H1 (cell line): ENCODE results near the gene SLITRK3.

Source experiments
- MAFK ChIP-seq: IDR thresholded peaks from 2 replicates; pipeline ENCODE4 v1.6.1; 2012; ENCODE audit warnings: low read depth, mild to moderate bottlenecking, improper control_type of control experiment, low read length
- RFX5 ChIP-seq: IDR thresholded peaks from 2 replicates; pipeline ENCODE4 v1.6.1; 2011; ENCODE audit warnings: low read depth, low read length, improper control_type of control experiment, borderline replicate concordance
- SAP30 ChIP-seq: fragments of 300-600 bp; sonication (generic); IDR thresholded peaks from 2 replicates; pipeline ENCODE4 v1.7.1; 2012; ENCODE audit warnings: low read length, moderate library complexity, mild to moderate bottlenecking, inconsistent platforms; ENCODE audit not compliant: insufficient read depth, insufficient replicate concordance
- TF ChIP-seq, protein P1 (sequence below), 3 experiments: IDR thresholded peaks; 1 replicate in 2 of 3; 2 replicates in 1 of 3; pipeline versions ENCODE4 v1.5.1 to v1.6.1; 2011; ENCODE audit warnings: low read length in 3 of 3, mild to moderate bottlenecking in 3 of 3, inconsistent platforms in 2 of 3, low read depth in 1 of 3, moderate library complexity in 1 of 3; ENCODE audit not compliant: insufficient read depth in 1 of 3; ENCODE audit errors: control extremely low read depth in 1 of 3

DNA sequence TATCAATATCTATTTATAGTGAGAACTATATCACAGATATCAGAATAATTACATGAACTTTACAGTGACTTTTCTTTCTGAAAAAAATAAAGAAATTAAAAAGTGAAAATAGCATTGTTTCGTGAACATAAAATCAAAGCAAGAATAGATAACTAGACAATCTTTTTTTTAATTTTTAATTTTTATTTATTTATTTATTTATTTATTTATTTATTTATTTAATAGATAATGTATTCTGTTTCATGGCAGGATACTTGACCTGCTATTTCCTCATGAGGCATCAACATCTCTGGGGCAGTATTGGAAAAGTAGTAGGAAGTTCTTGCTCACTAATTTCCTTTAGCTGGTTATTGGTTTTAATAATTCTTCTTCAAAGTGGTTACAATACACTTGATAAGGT is 33.3 kb downstream of the SLITRK3 start:
- TF ChIP-seq, protein P1, sequence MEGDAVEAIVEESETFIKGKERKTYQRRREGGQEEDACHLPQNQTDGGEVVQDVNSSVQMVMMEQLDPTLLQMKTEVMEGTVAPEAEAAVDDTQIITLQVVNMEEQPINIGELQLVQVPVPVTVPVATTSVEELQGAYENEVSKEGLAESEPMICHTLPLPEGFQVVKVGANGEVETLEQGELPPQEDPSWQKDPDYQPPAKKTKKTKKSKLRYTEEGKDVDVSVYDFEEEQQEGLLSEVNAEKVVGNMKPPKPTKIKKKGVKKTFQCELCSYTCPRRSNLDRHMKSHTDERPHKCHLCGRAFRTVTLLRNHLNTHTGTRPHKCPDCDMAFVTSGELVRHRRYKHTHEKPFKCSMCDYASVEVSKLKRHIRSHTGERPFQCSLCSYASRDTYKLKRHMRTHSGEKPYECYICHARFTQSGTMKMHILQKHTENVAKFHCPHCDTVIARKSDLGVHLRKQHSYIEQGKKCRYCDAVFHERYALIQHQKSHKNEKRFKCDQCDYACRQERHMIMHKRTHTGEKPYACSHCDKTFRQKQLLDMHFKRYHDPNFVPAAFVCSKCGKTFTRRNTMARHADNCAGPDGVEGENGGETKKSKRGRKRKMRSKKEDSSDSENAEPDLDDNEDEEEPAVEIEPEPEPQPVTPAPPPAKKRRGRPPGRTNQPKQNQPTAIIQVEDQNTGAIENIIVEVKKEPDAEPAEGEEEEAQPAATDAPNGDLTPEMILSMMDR (IDR thresholded peaks at IDR 0.05; ENCODE audit: control extremely low read depth in 1 of 3, insufficient read depth in 1 of 3, low read depth in 1 of 3, low read length in 3 of 3): no peak
- TF ChIP-seq RFX5: no peak
- TF ChIP-seq MAFK: no peak
- TF ChIP-seq SAP30: no peak
